GM12878 (cell line): Measurements from ENCODE around the gene NTSR1. TPM values are rescaled to one million over a fixed set of nuclear protein-coding genes. Genes with fewer than 3 reads are reported as not detected.

Source experiments
- ATAC-seq: fragments of 200-7000 bp; cut with Tn5 transposase; 3 replicates; pipeline ENCODE4 v1.9.1; 2020; ENCODE audit warnings: mild to moderate bottlenecking, moderate library complexity
- BruUV-seq: library from RNA; stranded (reverse); fragments of 400-500 nt; replicated peaks from 2 replicates; lab custom pipeline; 2021; lab: Mats Ljungman, UMichigan
- CTCF ChIA-PET: fragments of 300-600 bp; sonication (Branson Sonifier 250); formaldehyde crosslinking; extraction: SDS; loops from one replicate; lab custom pipeline; 2021; ENCODE audit warnings: inconsistent platforms; lab: Yijun Ruan, JAX
- POLR2A ChIA-PET: fragments of 350-600 bp; formaldehyde crosslinking; extraction: SDS; loops from one replicate; lab custom pipeline; 2021; ENCODE audit warnings: inconsistent platforms; lab: Charles Lee
- RAD21 ChIA-PET: fragments of 300-600 bp; sonication (Branson Sonifier 250); formaldehyde crosslinking; loops from one replicate; lab custom pipeline; 2023; ENCODE audit warnings: antibody characterized with exemption; ENCODE audit not compliant: unreplicated experiment; lab: Charles Lee
- SMC1A ChIA-PET: fragments of 300-600 bp; sonication (Branson Sonifier 250); formaldehyde crosslinking; loops from one replicate; lab custom pipeline; 2023; ENCODE audit not compliant: unreplicated experiment, uncharacterized antibody; lab: Charles Lee
- DNase-seq: peaks from one replicate; pipeline ENCODE4 v3.0.0-alpha.2; 2011; ENCODE audit warnings: low read depth, low spot score
- FAIRE-seq: peaks from 3 replicates; lab custom pipeline; 2011; peaks lifted over from hg19 to GRCh38; lab: Jason Lieb, UNC
- H2AFZ ChIP-seq: 2 replicates; pipeline ENCODE4 v1.6.0; 2011; ENCODE audit warnings: low read depth, low read length, control low read depth; ENCODE audit not compliant: control insufficient read depth
- H3K27ac ChIP-seq: 2 replicates; pipeline ENCODE4 v1.5.1; 2011; ENCODE audit warnings: control low read depth; ENCODE audit not compliant: control insufficient read depth, insufficient read depth
- H3K27me3 ChIP-seq, 2 experiments: replicated peaks in 1 of 2; 2 replicates each; pipeline versions ENCODE4 v1.6.0 to v1.6.1; 2011; ENCODE audit warnings: low read length in 1 of 2; ENCODE audit not compliant: control insufficient read depth in 2 of 2, insufficient read depth in 2 of 2
- H3K36me3 ChIP-seq, 2 experiments: 2 replicates each; pipeline ENCODE4 v1.5.1; 2011; ENCODE audit warnings: low read length in 1 of 2; ENCODE audit not compliant: control insufficient read depth in 2 of 2, insufficient read depth in 2 of 2
- H3K4me1 ChIP-seq: 2 replicates; pipeline ENCODE4 v1.6.1; 2011; ENCODE audit warnings: mild to moderate bottlenecking, low read length, moderate library complexity, mixed read lengths; ENCODE audit not compliant: control insufficient read depth, insufficient read depth
- H3K4me2 ChIP-seq: 2 replicates; pipeline ENCODE4 v1.6.0; 2011; ENCODE audit warnings: control low read depth; ENCODE audit not compliant: control insufficient read depth, insufficient read depth
- H3K4me3 ChIP-seq: fragments of 200-600 bp; sonication (generic); 2 replicates; pipeline ENCODE4 v1.5.1; 2016
- H3K79me2 ChIP-seq: 2 replicates; pipeline ENCODE4 v1.6.0; 2011; ENCODE audit warnings: low read length; ENCODE audit not compliant: control insufficient read depth, insufficient read depth
- H3K9ac ChIP-seq: 2 replicates; pipeline ENCODE4 v1.8.0; 2011; ENCODE audit warnings: low read length, control low read depth, mixed read lengths; ENCODE audit not compliant: control insufficient read depth, insufficient read depth
- H3K9me3 ChIP-seq: replicated peaks from 3 replicates; pipeline ENCODE4 v1.5.1; 2011; ENCODE audit warnings: mild to moderate bottlenecking, low read length; ENCODE audit not compliant: control insufficient read depth, insufficient read depth
- H4K20me1 ChIP-seq: 2 replicates; pipeline ENCODE4 v1.6.0; 2011; ENCODE audit not compliant: control insufficient read depth, insufficient read depth
- EP300 ChIP-seq, 2 experiments: fragments of 150-350 bp in 1 of 2; IDR thresholded peaks; 2 replicates each; pipeline ENCODE4 v1.6.1; 2011 to 2012; ENCODE audit warnings: low read depth in 2 of 2, low read length in 2 of 2, borderline replicate concordance in 1 of 2, improper control_type of control experiment in 1 of 2, inconsistent platforms in 1 of 2; ENCODE audit not compliant: control insufficient read depth in 1 of 2
- JUNB ChIP-seq: IDR thresholded peaks from 2 replicates; pipeline ENCODE4 v1.6.1; 2016; ENCODE audit warnings: antibody characterized with exemption, mild to moderate bottlenecking
- WRNIP1 ChIP-seq: IDR thresholded peaks from 2 replicates; pipeline ENCODE4 v1.6.1; 2011; ENCODE audit warnings: low read depth, low read length, improper control_type of control experiment, borderline replicate concordance
- YBX1 ChIP-seq: fragments of 450-650 bp; IDR thresholded peaks from 2 replicates; pipeline ENCODE4 v1.6.1; 2016; ENCODE audit warnings: antibody characterized with exemption
- WGBS: methylation state at CpG from one replicate; pipeline ENCODE4 v1.1.6; 2016; ENCODE audit warnings: low lambda C conversion rate; ENCODE audit not compliant: insufficient replicate concordance, insufficient coverage; ENCODE audit errors: missing lambda C conversion rate; 5-methylcytosine and 5-hydroxymethylcytosine counted together
- in situ Hi-C: fragments of 300-500 bp; cut with MboI; formaldehyde crosslinking; loops from 9 replicates; pipeline ENCODE4 v1.14.3; 2018; ENCODE audit warnings: mixed read lengths
- intact Hi-C: fragments of 100-400 bp; cut with micrococcal nuclease; formaldehyde crosslinking; loops from one replicate; pipeline ENCODE4 v1.14.2; 2022; ENCODE audit not compliant: unreplicated experiment
- polyA plus RNA-seq, 11 experiments: library from polyadenylated mRNA; depleted of rRNA in 4 of 11; unstranded in 6 of 11; stranded (reverse) in 5 of 11; fragments of >200 nt; fragmentation: Nextera tagmentation in 4 of 11; fragmentation: Illumina TruSeq in 1 of 11; extraction: Ambion mirVana in 4 of 11; extraction: Trizol in 1 of 11; gene quantifications; 1 replicate in 1 of 11; 2 replicates in 10 of 11; pipeline versions ENCODE4 v1.2.1 to v1.2.3, GENCODE V29; 2011 to 2016; ENCODE audit warnings: inconsistent platforms in 2 of 11, missing spikeins in 2 of 11, low read depth in 1 of 11
- total RNA-seq, 4 experiments: library from RNA; depleted of rRNA in 3 of 4; stranded (reverse); fragments of >200 nt in 3 of 4; fragmentation: Illumina TruSeq in 1 of 4; extraction: Trizol in 1 of 4; gene quantifications; 2 replicates each; pipeline versions ENCODE4 v1.2.1 to v1.2.3, GENCODE V29; 2013 to 2021
- TF ChIP-seq, protein P1 (sequence below): fragments of 450-650 bp; IDR thresholded peaks from 2 replicates; pipeline ENCODE4 v1.6.1; 2017; ENCODE audit warnings: mild to moderate bottlenecking, moderate library complexity
- TF ChIP-seq, protein P2 (sequence below): fragments of 450-650 bp; IDR thresholded peaks from 2 replicates; pipeline ENCODE4 v1.6.1; 2017; ENCODE audit warnings: mild to moderate bottlenecking, moderate library complexity

The NTSR1 gene
- total and polyA plus RNA-seq, 10 of the 15 experiments (the other 5 are each of a cell fraction or from before 2014, with no cell fraction given) = not detected

DNA sequence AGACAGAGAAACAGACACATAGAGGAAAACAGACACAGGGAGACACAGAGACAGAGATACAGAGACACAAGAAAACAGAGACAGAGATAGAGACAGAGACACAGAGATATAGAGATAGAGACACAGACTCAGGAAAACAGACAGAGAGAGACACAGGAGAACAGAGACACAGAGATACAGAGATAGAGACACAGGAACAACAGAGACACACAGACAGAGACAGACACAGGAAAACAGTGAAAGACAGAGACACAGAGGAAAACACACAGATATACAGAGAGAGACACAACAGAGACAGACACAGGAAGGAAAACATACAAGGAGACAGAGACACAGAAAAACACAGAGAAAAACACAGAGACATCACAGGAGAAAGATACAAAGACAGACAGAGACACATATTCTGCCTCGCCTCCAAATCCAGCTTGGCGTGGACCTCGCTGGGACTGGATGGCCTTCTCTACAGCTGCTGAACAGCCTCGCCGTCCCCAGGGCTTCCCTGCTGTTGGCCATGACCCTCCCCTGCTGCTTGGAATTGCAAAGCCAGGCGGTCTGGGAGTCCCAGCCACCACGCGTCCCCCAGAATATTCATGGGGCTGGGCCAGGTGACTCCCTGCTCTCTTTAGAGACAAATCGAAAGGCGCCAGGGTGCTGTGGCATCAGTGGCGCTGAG is 36.8 kb downstream of the NTSR1 start:
- no peak overlapping the region for H3K4me2 ChIP-seq
- no peak overlapping the region for H3K9ac ChIP-seq
- FAIRE-seq = no peak
- H4K20me1 ChIP-seq = no peaks in the 10 kb centered on the region; the same call in 1 of the 2 replicates
- no peak for DNase-seq
- H3K79me2 ChIP-seq = no peaks in the 10 kb centered on the region
- ChIA-PET SMC1A (no interaction called here), RAD21 (no interaction called here), POLR2A (no interaction called here)
- peaks cover 11% of the 10 kb centered on the region for H3K4me1 ChIP-seq
- no peaks in the 10 kb centered on the region for H3K36me3 ChIP-seq
- in situ Hi-C loops = no loop called here
- BruUV-seq = no TSS peak
- TF ChIP-seq YBX1 = no peak
- no peak for TF ChIP-seq JUNB
- TF ChIP-seq, protein P1, sequence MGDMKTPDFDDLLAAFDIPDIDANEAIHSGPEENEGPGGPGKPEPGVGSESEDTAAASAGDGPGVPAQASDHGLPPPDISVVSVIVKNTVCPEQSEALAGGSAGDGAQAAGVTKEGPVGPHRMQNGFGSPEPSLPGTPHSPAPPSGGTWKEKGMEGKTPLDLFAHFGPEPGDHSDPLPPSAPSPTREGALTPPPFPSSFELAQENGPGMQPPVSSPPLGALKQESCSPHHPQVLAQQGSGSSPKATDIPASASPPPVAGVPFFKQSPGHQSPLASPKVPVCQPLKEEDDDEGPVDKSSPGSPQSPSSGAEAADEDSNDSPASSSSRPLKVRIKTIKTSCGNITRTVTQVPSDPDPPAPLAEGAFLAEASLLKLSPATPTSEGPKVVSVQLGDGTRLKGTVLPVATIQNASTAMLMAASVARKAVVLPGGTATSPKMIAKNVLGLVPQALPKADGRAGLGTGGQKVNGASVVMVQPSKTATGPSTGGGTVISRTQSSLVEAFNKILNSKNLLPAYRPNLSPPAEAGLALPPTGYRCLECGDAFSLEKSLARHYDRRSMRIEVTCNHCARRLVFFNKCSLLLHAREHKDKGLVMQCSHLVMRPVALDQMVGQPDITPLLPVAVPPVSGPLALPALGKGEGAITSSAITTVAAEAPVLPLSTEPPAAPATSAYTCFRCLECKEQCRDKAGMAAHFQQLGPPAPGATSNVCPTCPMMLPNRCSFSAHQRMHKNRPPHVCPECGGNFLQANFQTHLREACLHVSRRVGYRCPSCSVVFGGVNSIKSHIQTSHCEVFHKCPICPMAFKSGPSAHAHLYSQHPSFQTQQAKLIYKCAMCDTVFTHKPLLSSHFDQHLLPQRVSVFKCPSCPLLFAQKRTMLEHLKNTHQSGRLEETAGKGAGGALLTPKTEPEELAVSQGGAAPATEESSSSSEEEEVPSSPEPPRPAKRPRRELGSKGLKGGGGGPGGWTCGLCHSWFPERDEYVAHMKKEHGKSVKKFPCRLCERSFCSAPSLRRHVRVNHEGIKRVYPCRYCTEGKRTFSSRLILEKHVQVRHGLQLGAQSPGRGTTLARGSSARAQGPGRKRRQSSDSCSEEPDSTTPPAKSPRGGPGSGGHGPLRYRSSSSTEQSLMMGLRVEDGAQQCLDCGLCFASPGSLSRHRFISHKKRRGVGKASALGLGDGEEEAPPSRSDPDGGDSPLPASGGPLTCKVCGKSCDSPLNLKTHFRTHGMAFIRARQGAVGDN = no peak
- no peak for TF ChIP-seq EP300 (IDR thresholded peaks at IDR 0.05; ENCODE audit: borderline replicate concordance in 1 of 2, control insufficient read depth in 1 of 2, low read depth in 2 of 2, low read length in 2 of 2)
- TF ChIP-seq WRNIP1 = no peak
- TF ChIP-seq, protein P2, sequence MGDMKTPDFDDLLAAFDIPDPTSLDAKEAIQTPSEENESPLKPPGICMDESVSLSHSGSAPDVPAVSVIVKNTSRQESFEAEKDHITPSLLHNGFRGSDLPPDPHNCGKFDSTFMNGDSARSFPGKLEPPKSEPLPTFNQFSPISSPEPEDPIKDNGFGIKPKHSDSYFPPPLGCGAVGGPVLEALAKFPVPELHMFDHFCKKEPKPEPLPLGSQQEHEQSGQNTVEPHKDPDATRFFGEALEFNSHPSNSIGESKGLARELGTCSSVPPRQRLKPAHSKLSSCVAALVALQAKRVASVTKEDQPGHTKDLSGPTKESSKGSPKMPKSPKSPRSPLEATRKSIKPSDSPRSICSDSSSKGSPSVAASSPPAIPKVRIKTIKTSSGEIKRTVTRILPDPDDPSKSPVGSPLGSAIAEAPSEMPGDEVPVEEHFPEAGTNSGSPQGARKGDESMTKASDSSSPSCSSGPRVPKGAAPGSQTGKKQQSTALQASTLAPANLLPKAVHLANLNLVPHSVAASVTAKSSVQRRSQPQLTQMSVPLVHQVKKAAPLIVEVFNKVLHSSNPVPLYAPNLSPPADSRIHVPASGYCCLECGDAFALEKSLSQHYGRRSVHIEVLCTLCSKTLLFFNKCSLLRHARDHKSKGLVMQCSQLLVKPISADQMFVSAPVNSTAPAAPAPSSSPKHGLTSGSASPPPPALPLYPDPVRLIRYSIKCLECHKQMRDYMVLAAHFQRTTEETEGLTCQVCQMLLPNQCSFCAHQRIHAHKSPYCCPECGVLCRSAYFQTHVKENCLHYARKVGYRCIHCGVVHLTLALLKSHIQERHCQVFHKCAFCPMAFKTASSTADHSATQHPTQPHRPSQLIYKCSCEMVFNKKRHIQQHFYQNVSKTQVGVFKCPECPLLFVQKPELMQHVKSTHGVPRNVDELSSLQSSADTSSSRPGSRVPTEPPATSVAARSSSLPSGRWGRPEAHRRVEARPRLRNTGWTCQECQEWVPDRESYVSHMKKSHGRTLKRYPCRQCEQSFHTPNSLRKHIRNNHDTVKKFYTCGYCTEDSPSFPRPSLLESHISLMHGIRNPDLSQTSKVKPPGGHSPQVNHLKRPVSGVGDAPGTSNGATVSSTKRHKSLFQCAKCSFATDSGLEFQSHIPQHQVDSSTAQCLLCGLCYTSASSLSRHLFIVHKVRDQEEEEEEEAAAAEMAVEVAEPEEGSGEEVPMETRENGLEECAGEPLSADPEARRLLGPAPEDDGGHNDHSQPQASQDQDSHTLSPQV = no peak
- TF ChIP-seq, all 136 proteins: peak for 0
- 48% methylated on average over 10 of the region's 11 CpGs for WGBS
- Histone ChIP-seq H3K27me3 (peaks cover 0 to 5% of the 10 kb centered on the region in 2 experiments; a peak in 3 of 4 replicates), H3K4me3 (no peak overlapping the region), H2AFZ (no peak overlapping the region), H3K27ac (no peak overlapping the region), H3K9me3 (no peaks in the 10 kb centered on the region)
- ATAC-seq = no peak
- CTCF ChIA-PET = no interaction called here
- intact Hi-C loops = no loop called here
